Measurements from ENCODE around the gene SCYL2. TPM values are rescaled to one million over a fixed set of nuclear protein-coding genes. Genes with fewer than 3 reads are reported as not detected.

SCYL2 gene
- total RNA-seq, 1 experiment from 2014 or later, result 35.8 TPM

GRCh38 chr12:100332852-100333251 lies 65.9 kb downstream of the SCYL2 start:
- intact Hi-C loops (cut with micrococcal nuclease), result no loop called here
- H3K27ac ChIP-seq (ENCODE audit: low read length), result no peak overlapping the region
- no peak for ATAC-seq
- H3K36me3 ChIP-seq (ENCODE audit: low read depth, low read length), result peaks cover 14% of the 10 kb centered on the region; the same call in 1 of the 2 replicates
- no peaks in the 10 kb centered on the region for H3K4me1 ChIP-seq (ENCODE audit: insufficient read depth, low read length)
- BruUV-seq (replicated peaks), result no TSS peak
- no peaks in the 10 kb centered on the region for H3K79me2 ChIP-seq (ENCODE audit: low read length)
- H3K9me2 ChIP-seq (replicated peaks; ENCODE audit: low read length), result no peaks in the 10 kb centered on the region
- H2AFZ ChIP-seq (ENCODE audit: low read length), result no peak overlapping the region
- no peaks in the 10 kb centered on the region for H3F3A ChIP-seq (ENCODE audit: low read length, unreplicated experiment)
- no peak for TF ChIP-seq EZH2 (IDR thresholded peaks at IDR 0.05; ENCODE audit: low read length, unreplicated experiment)
- no peak for TF ChIP-seq CTCF (conservative IDR thresholded peaks at IDR 0.05; ENCODE audit: low read depth, low read length)
- TF ChIP-seq EZH2phosphoT487 (IDR thresholded peaks at IDR 0.05; ENCODE audit: borderline replicate concordance, low read length), result no peak
- DNase-seq, result no peak
- ChIA-PET CTCF (no interaction called here), POLR2A (ENCODE audit: unreplicated experiment) (no interaction called here)
- H3K9me3 ChIP-seq (ENCODE audit: low read length), result no peaks in the 10 kb centered on the region
- no peaks in the 10 kb centered on the region for H4K20me1 ChIP-seq (ENCODE audit: low read length)
- H3K27me3 ChIP-seq (ENCODE audit: low read length), result no peaks in the 10 kb centered on the region
- no peak overlapping the region for H3K4me3 ChIP-seq (ENCODE audit: low read length)
- no peak overlapping the region for H3K4me2 ChIP-seq (ENCODE audit: low read length)
- no peak overlapping the region for H3K9ac ChIP-seq (ENCODE audit: low read length)

GRCh38 chr12:100337299-100337698 lies 70.3 kb downstream of the SCYL2 start:
- no peak for TF ChIP-seq CTCF (conservative IDR thresholded peaks at IDR 0.05; ENCODE audit: low read depth, low read length)
- TF ChIP-seq EZH2 (IDR thresholded peaks at IDR 0.05; ENCODE audit: low read length, unreplicated experiment), result no peak
- TF ChIP-seq EZH2phosphoT487 (IDR thresholded peaks at IDR 0.05; ENCODE audit: borderline replicate concordance, low read length), result no peak
- Histone ChIP-seq H3F3A (ENCODE audit: low read length, unreplicated experiment) (no peaks in the 10 kb centered on the region), H3K36me3 (ENCODE audit: low read depth, low read length) (peaks cover 10% of the 10 kb centered on the region; the same call in 1 of the 2 replicates), H3K27ac (ENCODE audit: low read length) (no peak overlapping the region), H3K27me3 (ENCODE audit: low read length) (no peaks in the 10 kb centered on the region), H3K9me3 (ENCODE audit: low read length) (no peaks in the 10 kb centered on the region), H3K9ac (ENCODE audit: low read length) (no peak overlapping the region), H3K4me3 (ENCODE audit: low read length) (no peak overlapping the region), H3K79me2 (ENCODE audit: low read length) (no peaks in the 10 kb centered on the region), H3K4me1 (ENCODE audit: insufficient read depth, low read length) (no peaks in the 10 kb centered on the region), H3K9me2 (replicated peaks; ENCODE audit: low read length) (no peaks in the 10 kb centered on the region), H3K4me2 (ENCODE audit: low read length) (no peak overlapping the region), H2AFZ (ENCODE audit: low read length) (no peak overlapping the region), H4K20me1 (ENCODE audit: low read length) (no peaks in the 10 kb centered on the region)
- ChIA-PET CTCF (interaction anchor here (0.5 kb wide), 1 partner anchor 10 kb away, joined by 3 read pairs; no protein-coding TSS in a partner anchor), POLR2A (ENCODE audit: unreplicated experiment) (no interaction called here)
- DNase-seq (no peak), ATAC-seq (no peak)
- BruUV-seq (replicated peaks), result no TSS peak
- intact Hi-C loops (cut with micrococcal nuclease), result no loop called here

- no peak overlapping the region for H2AFZ ChIP-seq (ENCODE audit: low read length)
- intact Hi-C loops (cut with micrococcal nuclease), result no loop called here
- DNase-seq (no peak), ATAC-seq (peak; percentile 66)
- H3K9me2 ChIP-seq (replicated peaks; ENCODE audit: low read length), result no peaks in the 10 kb centered on the region
- POLR2A ChIA-PET (ENCODE audit: unreplicated experiment), result no interaction called here
- no peaks in the 10 kb centered on the region for H3K9me3 ChIP-seq (ENCODE audit: low read length)
- no peaks in the 10 kb centered on the region for H3F3A ChIP-seq (ENCODE audit: low read length, unreplicated experiment)
- H3K4me1 ChIP-seq (ENCODE audit: insufficient read depth, low read length), result no peaks in the 10 kb centered on the region
- H3K9ac ChIP-seq (ENCODE audit: low read length), result no peak overlapping the region
- H3K4me2 ChIP-seq (ENCODE audit: low read length), result no peak overlapping the region
- peaks cover 10% of the 10 kb centered on the region; the same call in 1 of the 2 replicates for H3K36me3 ChIP-seq (ENCODE audit: low read depth, low read length)
- no peaks in the 10 kb centered on the region for H4K20me1 ChIP-seq (ENCODE audit: low read length)
- TF ChIP-seq EZH2 (IDR thresholded peaks at IDR 0.05; ENCODE audit: low read length, unreplicated experiment) (no peak), CTCF (conservative IDR thresholded peaks at IDR 0.05; ENCODE audit: low read depth, low read length) (no peak)
- H3K27ac ChIP-seq (ENCODE audit: low read length), result no peak overlapping the region
- no peaks in the 10 kb centered on the region for H3K79me2 ChIP-seq (ENCODE audit: low read length)
- no TSS peak for BruUV-seq (replicated peaks)
- CTCF ChIA-PET, result interaction anchor here (0.5 kb wide), 1 partner anchor 11 kb away, joined by 3 read pairs; no protein-coding TSS in a partner anchor
- no peak overlapping the region for H3K4me3 ChIP-seq (ENCODE audit: low read length)
- H3K27me3 ChIP-seq (ENCODE audit: low read length), result no peaks in the 10 kb centered on the region
Measured at GRCh38 chr12:100337727-100338126, 70.8 kb downstream of the SCYL2 start.
